Gastrocnemius medialis (tissue), 4 donors: Measurements from ENCODE around the gene KRTAP5-7.

Source experiments
- CTCF ChIP-seq, 5 experiments: fragments of 450-650 bp in 3 of 5; fragments of 200-600 bp in 2 of 5; sonication (generic) in 2 of 5; IDR thresholded peaks in 4 of 5; conservative IDR thresholded peaks in 1 of 5; 1 replicate in 4 of 5; 2 replicates in 1 of 5; pipeline ENCODE4 v1.5.1; 2016 to 2019; ENCODE audit warnings: antibody characterized with exemption in 5 of 5, mild to moderate bottlenecking in 3 of 5, moderate library complexity in 3 of 5
- POLR2A ChIP-seq, 2 donors: fragments of 450-650 bp; IDR thresholded peaks; one replicate each; pipeline ENCODE4 v1.6.1; 2017; ENCODE audit warnings: antibody characterized with exemption in 2 of 2, mild to moderate bottlenecking in 2 of 2, moderate library complexity in 2 of 2

GRCh38 chr11:71483692-71484091 lies 43.4 kb upstream of the KRTAP5-7 start:
- TF ChIP-seq POLR2A (IDR thresholded peaks at IDR 0.05): no peak
- no peak for TF ChIP-seq CTCF (IDR thresholded peaks at IDR 0.05 in 4 of 5, conservative IDR thresholded peaks at IDR 0.05 in 1 of 5)
